HepG2 (cell line): ENCODE data around the gene TUBA4B. TPM values are rescaled to one million over a fixed set of nuclear protein-coding genes. Genes with fewer than 3 reads are reported as not detected.

Source experiments
- BRD4 ChIP-seq: sonication (generic); formaldehyde crosslinking; IDR thresholded peaks from 2 replicates; pipeline ENCODE4 v1.4.0; 2020; ENCODE audit warnings: missing genetic modification reagents
- GTF3A ChIP-seq: sonication (generic); formaldehyde crosslinking; conservative IDR thresholded peaks from 2 replicates; pipeline ENCODE4 v1.4.0; 2020; ENCODE audit warnings: mild to moderate bottlenecking, missing genetic modification reagents
- HMG20A ChIP-seq: IDR thresholded peaks from 2 replicates; pipeline ENCODE4 v1.6.1; 2016; ENCODE audit warnings: borderline replicate concordance
- HMGA1 ChIP-seq: sonication (generic); formaldehyde crosslinking; conservative IDR thresholded peaks from 2 replicates; pipeline ENCODE4 v1.4.0; 2020; ENCODE audit warnings: missing genetic modification reagents
- MBD4 ChIP-seq: IDR thresholded peaks from 2 replicates; pipeline ENCODE4 v1.6.1; 2012; ENCODE audit warnings: low read length, inconsistent platforms, borderline replicate concordance
- NKX3-1 ChIP-seq: sonication (generic); formaldehyde crosslinking; IDR thresholded peaks from 2 replicates; pipeline ENCODE4 v1.5.0; 2020; ENCODE audit warnings: missing genetic modification reagents
- NPAS2 ChIP-seq: sonication (generic); formaldehyde crosslinking; IDR thresholded peaks from 2 replicates; pipeline ENCODE4 v1.8.0; 2022; ENCODE audit warnings: mild to moderate bottlenecking, missing genetic modification reagents, borderline replicate concordance
- NR2C2 ChIP-seq: sonication (generic); formaldehyde crosslinking; IDR thresholded peaks from 2 replicates; pipeline ENCODE4 v1.4.0; 2020; ENCODE audit warnings: missing genetic modification reagents, mild to moderate bottlenecking, moderate library complexity, borderline replicate concordance
- PCBP2 ChIP-seq: fragments of 200-400 bp; formaldehyde crosslinking; optimal IDR thresholded peaks from 2 replicates; pipeline ENCODE3; 2018; ENCODE audit warnings: low read length, low read depth; ENCODE audit not compliant: poor library complexity, severe bottlenecking
- RARA ChIP-seq: IDR thresholded peaks from 2 replicates; pipeline ENCODE4 v1.6.1; 2016; ENCODE audit warnings: missing genetic modification reagents, missing compliant biosample characterization
- RFX5 ChIP-seq: IDR thresholded peaks from 2 replicates; pipeline ENCODE4 v1.6.1; 2011; ENCODE audit warnings: low read depth, low read length, improper control_type of control experiment
- ZNF460 ChIP-seq: sonication (generic); formaldehyde crosslinking; IDR thresholded peaks from 2 replicates; pipeline ENCODE4 v1.5.1; 2020; ENCODE audit warnings: missing genetic modification reagents, mild to moderate bottlenecking, borderline replicate concordance
- ZNF550 ChIP-seq: sonication (generic); formaldehyde crosslinking; IDR thresholded peaks from 2 replicates; pipeline ENCODE4 v1.4.0; 2020; ENCODE audit warnings: mild to moderate bottlenecking, missing genetic modification reagents, borderline replicate concordance
- ZNF749 ChIP-seq: sonication (generic); formaldehyde crosslinking; IDR thresholded peaks from 2 replicates; pipeline ENCODE4 v1.8.0; 2022; ENCODE audit warnings: mild to moderate bottlenecking, missing genetic modification reagents, moderate library complexity, borderline replicate concordance
- ZNF839 ChIP-seq: sonication (generic); formaldehyde crosslinking; IDR thresholded peaks from 2 replicates; pipeline ENCODE4 v1.4.0; 2020; ENCODE audit warnings: missing genetic modification reagents, mild to moderate bottlenecking, borderline replicate concordance
- polyA plus RNA-seq, 8 experiments: library from polyadenylated mRNA; depleted of rRNA in 3 of 8; stranded (reverse) in 7 of 8; unstranded in 1 of 8; fragments of >200 nt; fragmentation: Illumina TruSeq in 4 of 8; extraction: Trizol in 4 of 8; gene quantifications; 2 replicates each; pipeline versions ENCODE4 v1.2.1 to v1.2.3, GENCODE V29; 2011 to 2016; ENCODE audit warnings: low read depth in 4 of 8, missing spikeins in 1 of 8, mixed read lengths in 1 of 8; ENCODE audit not compliant: insufficient read depth in 1 of 8
- total RNA-seq, 5 experiments: library from RNA; depleted of rRNA; stranded (reverse); fragments of >200 nt; fragmentation: Illumina TruSeq; extraction: Trizol; gene quantifications; 2 replicates each; pipeline ENCODE4 v1.2.3, GENCODE V29; 2016; ENCODE audit warnings: low read depth in 1 of 5
- TF ChIP-seq, protein P1 (sequence below): sonication (generic); formaldehyde crosslinking; IDR thresholded peaks from 2 replicates; pipeline ENCODE4 v1.4.0; 2020; ENCODE audit warnings: missing genetic modification reagents
- TF ChIP-seq, protein P2 (sequence below): sonication (generic); formaldehyde crosslinking; IDR thresholded peaks from 2 replicates; pipeline ENCODE4 v1.4.0; 2020; ENCODE audit warnings: missing genetic modification reagents
- TF ChIP-seq, protein P3 (sequence below): conservative IDR thresholded peaks from 2 replicates; pipeline ENCODE4 v1.6.1; 2018; ENCODE audit warnings: missing genetic modification reagents

Gene TUBA4B
- total and polyA plus RNA-seq, 2 of the 13 experiments (the other 11 are each of a cell fraction or from before 2014, with no cell fraction given) = 0.18 to 0.22 TPM

DNA sequence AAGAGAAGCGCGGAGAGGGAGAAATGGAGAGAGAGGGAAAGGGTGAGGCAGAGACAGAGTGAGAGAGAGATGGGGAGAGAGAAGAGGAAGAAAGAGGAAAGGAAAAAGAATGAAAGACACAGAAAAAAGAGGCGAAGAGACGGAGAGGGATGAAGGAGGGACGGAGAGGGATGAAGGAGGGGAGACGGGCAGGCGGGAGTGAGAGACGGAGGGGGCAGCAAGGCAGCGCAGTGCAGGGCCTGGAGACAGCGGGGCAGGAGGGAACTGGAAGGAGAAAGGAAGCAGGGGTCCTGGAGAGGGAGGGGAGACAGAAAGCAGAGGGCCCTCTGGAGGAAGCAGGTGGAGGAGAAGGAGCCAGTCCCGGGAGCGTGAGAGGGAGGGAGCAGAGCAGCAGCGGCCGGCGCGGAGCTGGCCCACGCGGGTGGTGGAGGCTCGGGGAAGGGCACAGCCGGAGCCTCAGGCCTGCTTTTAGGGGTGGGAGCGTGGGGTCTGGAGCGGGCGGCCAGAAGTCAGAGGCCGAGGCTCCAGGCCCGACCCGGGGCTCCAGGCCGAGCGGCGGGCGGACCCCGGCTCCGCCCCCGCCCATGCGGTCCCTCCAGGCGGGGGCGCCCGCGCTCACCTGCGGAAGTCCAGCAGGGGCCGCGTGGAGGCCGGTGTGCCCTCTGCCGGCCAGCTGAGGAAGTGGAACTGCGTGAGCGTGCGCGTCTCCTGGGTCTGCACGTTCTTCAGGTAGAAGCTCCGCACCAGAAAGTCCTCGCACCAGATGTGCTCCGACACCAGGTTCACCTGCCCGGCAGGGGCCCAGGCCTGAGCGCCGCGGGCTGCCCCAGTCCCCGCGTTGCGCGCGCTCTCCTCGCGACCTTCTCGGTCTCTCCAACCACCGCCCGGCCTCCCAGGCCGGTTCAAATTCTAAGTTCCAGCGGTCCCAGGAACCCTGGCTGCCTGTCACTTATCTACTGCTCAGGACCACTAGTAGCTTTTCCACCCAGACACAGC, 41.6 kb downstream of the TUBA4B start (continued):
- TF ChIP-seq, protein P1, sequence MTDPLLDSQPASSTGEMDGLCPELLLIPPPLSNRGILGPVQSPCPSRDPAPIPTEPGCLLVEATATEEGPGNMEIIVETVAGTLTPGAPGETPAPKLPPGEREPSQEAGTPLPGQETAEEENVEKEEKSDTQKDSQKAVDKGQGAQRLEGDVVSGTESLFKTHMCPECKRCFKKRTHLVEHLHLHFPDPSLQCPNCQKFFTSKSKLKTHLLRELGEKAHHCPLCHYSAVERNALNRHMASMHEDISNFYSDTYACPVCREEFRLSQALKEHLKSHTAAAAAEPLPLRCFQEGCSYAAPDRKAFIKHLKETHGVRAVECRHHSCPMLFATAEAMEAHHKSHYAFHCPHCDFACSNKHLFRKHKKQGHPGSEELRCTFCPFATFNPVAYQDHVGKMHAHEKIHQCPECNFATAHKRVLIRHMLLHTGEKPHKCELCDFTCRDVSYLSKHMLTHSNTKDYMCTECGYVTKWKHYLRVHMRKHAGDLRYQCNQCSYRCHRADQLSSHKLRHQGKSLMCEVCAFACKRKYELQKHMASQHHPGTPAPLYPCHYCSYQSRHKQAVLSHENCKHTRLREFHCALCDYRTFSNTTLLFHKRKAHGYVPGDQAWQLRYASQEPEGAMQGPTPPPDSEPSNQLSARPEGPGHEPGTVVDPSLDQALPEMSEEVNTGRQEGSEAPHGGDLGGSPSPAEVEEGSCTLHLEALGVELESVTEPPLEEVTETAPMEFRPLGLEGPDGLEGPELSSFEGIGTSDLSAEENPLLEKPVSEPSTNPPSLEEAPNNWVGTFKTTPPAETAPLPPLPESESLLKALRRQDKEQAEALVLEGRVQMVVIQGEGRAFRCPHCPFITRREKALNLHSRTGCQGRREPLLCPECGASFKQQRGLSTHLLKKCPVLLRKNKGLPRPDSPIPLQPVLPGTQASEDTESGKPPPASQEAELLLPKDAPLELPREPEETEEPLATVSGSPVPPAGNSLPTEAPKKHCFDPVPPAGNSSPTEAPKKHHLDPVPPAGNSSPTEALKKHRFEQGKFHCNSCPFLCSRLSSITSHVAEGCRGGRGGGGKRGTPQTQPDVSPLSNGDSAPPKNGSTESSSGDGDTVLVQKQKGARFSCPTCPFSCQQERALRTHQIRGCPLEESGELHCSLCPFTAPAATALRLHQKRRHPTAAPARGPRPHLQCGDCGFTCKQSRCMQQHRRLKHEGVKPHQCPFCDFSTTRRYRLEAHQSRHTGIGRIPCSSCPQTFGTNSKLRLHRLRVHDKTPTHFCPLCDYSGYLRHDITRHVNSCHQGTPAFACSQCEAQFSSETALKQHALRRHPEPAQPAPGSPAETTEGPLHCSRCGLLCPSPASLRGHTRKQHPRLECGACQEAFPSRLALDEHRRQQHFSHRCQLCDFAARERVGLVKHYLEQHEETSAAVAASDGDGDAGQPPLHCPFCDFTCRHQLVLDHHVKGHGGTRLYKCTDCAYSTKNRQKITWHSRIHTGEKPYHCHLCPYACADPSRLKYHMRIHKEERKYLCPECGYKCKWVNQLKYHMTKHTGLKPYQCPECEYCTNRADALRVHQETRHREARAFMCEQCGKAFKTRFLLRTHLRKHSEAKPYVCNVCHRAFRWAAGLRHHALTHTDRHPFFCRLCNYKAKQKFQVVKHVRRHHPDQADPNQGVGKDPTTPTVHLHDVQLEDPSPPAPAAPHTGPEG (CRISPR knock-in tag) = peak; percentile 80; the same call in 1 of the 2 replicates
- TF ChIP-seq NPAS2 (CRISPR knock-in tag) = no peak
- no peak for TF ChIP-seq MBD4
- TF ChIP-seq NKX3-1 (CRISPR knock-in tag) = no peak
- TF ChIP-seq ZNF550 (CRISPR knock-in tag) = no peak
- TF ChIP-seq, protein P2, sequence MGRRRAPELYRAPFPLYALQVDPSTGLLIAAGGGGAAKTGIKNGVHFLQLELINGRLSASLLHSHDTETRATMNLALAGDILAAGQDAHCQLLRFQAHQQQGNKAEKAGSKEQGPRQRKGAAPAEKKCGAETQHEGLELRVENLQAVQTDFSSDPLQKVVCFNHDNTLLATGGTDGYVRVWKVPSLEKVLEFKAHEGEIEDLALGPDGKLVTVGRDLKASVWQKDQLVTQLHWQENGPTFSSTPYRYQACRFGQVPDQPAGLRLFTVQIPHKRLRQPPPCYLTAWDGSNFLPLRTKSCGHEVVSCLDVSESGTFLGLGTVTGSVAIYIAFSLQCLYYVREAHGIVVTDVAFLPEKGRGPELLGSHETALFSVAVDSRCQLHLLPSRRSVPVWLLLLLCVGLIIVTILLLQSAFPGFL (CRISPR knock-in tag) = no peak
- no peak for TF ChIP-seq GTF3A (CRISPR knock-in tag)
- peak; percentile 76; the same call in 1 of the 2 replicates for TF ChIP-seq ZNF839 (CRISPR knock-in tag)
- peak; percentile 50 for TF ChIP-seq RARA
- TF ChIP-seq NR2C2 (CRISPR knock-in tag) = no peak
- no peak for TF ChIP-seq ZNF460 (CRISPR knock-in tag)
- TF ChIP-seq BRD4 = no peak
- TF ChIP-seq ZNF749 = peak; percentile 90; the same call in 1 of the 2 replicates
- TF ChIP-seq, protein P3, sequence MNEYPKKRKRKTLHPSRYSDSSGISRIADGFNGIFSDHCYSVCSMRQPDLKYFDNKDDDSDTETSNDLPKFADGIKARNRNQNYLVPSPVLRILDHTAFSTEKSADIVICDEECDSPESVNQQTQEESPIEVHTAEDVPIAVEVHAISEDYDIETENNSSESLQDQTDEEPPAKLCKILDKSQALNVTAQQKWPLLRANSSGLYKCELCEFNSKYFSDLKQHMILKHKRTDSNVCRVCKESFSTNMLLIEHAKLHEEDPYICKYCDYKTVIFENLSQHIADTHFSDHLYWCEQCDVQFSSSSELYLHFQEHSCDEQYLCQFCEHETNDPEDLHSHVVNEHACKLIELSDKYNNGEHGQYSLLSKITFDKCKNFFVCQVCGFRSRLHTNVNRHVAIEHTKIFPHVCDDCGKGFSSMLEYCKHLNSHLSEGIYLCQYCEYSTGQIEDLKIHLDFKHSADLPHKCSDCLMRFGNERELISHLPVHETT (CRISPR knock-in tag) = peak; percentile 56
- no peak for TF ChIP-seq RFX5
- TF ChIP-seq HMGA1 (CRISPR knock-in tag) = no peak
- TF ChIP-seq HMG20A = no peak; the same call in 1 of the 2 replicates
- peak; percentile 32 for TF ChIP-seq PCBP2
